H1 (cell line): Measurements from ENCODE around the gene GCHFR. TPM values are rescaled to one million over a fixed set of nuclear protein-coding genes. Genes with fewer than 3 reads are reported as not detected.

Experiments used
- E2F6 ChIP-seq: IDR thresholded peaks from 2 replicates; pipeline ENCODE4 v1.6.1; 2012; ENCODE audit warnings: inconsistent platforms
- RAD21 ChIP-seq, 2 experiments: IDR thresholded peaks in 1 of 2; conservative IDR thresholded peaks in 1 of 2; 2 replicates each; pipeline ENCODE4 v1.6.1; 2011; ENCODE audit warnings: low read depth in 2 of 2, low read length in 2 of 2, improper control_type of control experiment in 1 of 2, inconsistent platforms in 1 of 2, mild to moderate bottlenecking in 1 of 2, moderate library complexity in 1 of 2
- YY1 ChIP-seq: IDR thresholded peaks from 2 replicates; pipeline ENCODE4 v1.6.1; 2011; ENCODE audit warnings: low read depth, mild to moderate bottlenecking, low read length
- polyA plus RNA-seq, 7 experiments: library from polyadenylated mRNA; depleted of rRNA in 3 of 7; stranded (reverse) in 5 of 7; unstranded in 2 of 7; fragments of >200 nt in 5 of 7; fragments of 200-250 nt in 2 of 7; gene quantifications; 1 replicate in 5 of 7; 2 replicates in 1 of 7; 4 replicates in 1 of 7; pipeline versions ENCODE4 v1.2.1 to v1.2.3, GENCODE V29; 2011 to 2013; ENCODE audit warnings: missing spikeins in 2 of 7, mixed read lengths in 2 of 7
- total RNA-seq: library from RNA; stranded (reverse); fragmentation: NEBNext Ultra II Directional; extraction: Animal tissue kit (Norgen Biotek cat#: 25700); gene quantifications from 2 replicates; pipeline ENCODE4 v1.2.1, GENCODE V29; 2021

GCHFR gene
- total and polyA plus RNA-seq, 2 of the 8 experiments (the other 6 are each of a cell fraction or from before 2014, with no cell fraction given), result 25.9 to 81.5 TPM

GRCh38 chr15:40807888-40808461 lies 44.1 kb downstream of the GCHFR start (continued):
- TF ChIP-seq E2F6, result peak; percentile 40; the same call in 1 of the 2 replicates
- no peak for TF ChIP-seq YY1
- TF ChIP-seq RAD21 (IDR thresholded peaks at IDR 0.05 in 1 of 2, conservative IDR thresholded peaks at IDR 0.05 in 1 of 2; ENCODE audit: low read depth in 2 of 2, low read length in 2 of 2), result no peak
